Coronary artery (tissue), 2 donors: Measurements from ENCODE around the gene CECR2.

Experiments used
- DNase-seq: peaks from one replicate; pipeline ENCODE4 v3.0.0-alpha.2; 2017; ENCODE audit warnings: low spot score
- H3K27ac ChIP-seq, 2 donors: fragments of 200-600 bp; sonication (generic); one replicate each; pipeline ENCODE4 v1.5.1; 2016 to 2019
- H3K4me3 ChIP-seq: fragments of 200-600 bp; sonication (generic); 2 replicates; pipeline ENCODE4 v1.5.1; 2016; ENCODE audit warnings: mild to moderate bottlenecking, moderate library complexity
- CTCF ChIP-seq: fragments of 200-600 bp; sonication (generic); IDR thresholded peaks from one replicate; pipeline ENCODE4 v1.5.1; 2019; ENCODE audit warnings: antibody characterized with exemption

The CECR2 gene

DNA sequence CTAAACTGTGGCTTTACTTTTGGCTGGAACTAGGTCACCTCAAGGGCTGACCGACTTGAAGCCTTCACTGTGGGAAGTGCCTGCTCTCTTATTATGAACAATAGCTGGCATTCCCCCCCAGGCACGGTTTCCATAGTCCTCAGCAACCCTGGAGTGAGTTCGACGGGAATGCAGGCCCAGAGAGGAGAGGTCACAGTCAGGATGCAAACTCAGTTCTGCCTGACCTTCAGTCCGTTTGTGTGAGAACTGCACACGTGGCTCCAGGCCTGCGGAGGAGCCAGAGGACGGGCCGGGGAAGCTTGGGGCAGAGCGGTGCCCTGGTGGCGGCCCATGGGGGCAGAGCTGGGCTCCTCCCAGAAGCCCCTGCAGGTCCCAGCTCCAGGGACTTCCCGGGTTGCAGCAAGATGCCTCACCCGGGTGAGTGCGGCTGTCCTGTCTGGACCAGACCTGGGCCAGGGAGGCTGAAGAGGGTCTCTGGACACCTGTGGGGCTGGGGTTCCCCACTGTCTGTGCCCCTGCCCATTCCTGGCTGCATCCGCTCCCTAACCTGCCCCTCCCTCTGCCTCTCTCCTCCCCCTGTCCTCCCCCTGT, 211.3 kb downstream of the CECR2 start:
- TF ChIP-seq CTCF, result no peak
- Histone ChIP-seq H3K27ac (no peak overlapping the region), H3K4me3 (no peak overlapping the region)
- DNase-seq, result no peak

DNA sequence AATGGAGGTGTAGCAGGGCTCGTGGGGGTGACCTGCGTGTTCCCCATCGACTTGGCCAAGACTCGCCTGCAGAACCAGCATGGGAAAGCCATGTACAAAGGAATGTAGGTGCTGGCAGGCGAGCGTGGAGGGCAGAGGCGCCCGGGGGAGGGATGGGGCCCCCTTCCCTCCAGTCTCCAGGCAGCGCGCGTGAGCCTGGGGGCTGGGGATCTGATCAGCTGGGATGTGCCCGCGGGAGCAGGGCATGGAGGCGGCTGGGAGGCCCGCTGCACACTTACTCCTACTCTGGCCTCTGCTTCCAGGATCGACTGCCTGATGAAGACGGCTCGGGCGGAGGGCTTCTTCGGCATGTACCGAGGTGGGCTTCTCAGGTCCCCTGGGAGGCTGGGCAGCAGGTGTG, 211.8 kb downstream of the CECR2 start:
- Histone ChIP-seq H3K27ac (no peak overlapping the region), H3K4me3 (no peak overlapping the region)
- no peak for TF ChIP-seq CTCF
- DNase-seq, result no peak

- no peak for TF ChIP-seq CTCF
- no peak for DNase-seq
- H3K4me3 ChIP-seq, result no peak overlapping the region
- H3K27ac ChIP-seq, result no peak overlapping the region
These were observed 212.4 kb downstream of the CECR2 start for GRCh38 chr22:17581631-17582030.

DNA sequence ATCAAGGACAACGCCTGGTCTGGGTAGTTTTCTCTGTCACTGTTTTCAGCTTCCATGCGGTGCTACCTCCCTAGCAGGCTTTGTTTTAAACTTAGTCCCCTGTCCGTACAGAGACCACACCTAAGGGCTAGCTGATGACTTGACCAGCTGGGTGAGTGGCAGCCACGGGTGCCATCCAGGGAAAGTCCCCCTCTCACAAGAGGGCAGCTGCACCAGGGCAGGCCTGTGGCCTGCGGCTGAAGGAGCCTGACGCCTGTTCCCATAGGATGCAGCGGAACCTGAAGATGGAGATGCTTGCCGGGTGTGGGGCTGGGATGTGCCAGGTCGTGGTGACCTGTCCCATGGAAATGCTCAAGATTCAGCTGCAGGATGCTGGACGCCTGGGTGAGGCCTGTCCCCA, 213.9 kb downstream of the CECR2 start:
- no peak for TF ChIP-seq CTCF

DNA sequence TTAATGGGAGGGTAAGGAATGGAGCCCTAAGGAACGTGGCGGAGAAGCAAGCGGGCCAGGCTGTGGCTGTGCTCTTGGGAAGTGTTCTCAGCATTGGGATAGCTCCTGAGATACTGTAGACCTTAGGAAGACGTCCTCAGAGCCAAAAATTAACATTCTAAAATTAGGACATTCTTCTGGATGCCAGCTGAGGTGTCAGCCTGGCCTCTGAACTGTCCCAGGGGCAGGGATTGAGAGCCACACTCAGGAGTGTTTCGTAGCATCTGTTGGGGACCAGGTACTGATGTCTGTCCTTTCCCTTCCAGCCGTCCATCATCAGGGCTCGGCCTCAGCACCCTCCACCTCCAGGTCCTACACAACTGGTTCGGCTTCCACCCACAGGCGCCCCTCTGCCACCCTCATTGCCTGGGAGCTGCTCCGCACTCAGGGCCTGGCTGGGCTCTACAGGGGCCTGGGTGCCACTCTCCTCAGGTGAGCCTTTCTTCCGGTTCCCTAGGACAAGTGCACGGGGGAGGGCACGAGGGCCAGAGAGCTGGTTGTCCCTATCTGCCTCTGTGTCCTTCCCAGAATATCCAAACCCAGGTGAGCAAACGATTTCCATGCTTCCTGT, 217.7 kb downstream of the CECR2 start:
- DNase-seq, result no peak
- Histone ChIP-seq H3K27ac (no peak overlapping the region), H3K4me3 (no peak overlapping the region)
- TF ChIP-seq CTCF, result no peak

More for the DNA sequence above, 213.9 kb downstream of the CECR2 start:
- DNase-seq, result no peak
- no peak overlapping the region for H3K4me3 ChIP-seq
- no peak overlapping the region for H3K27ac ChIP-seq

- Histone ChIP-seq H3K27ac (no peak overlapping the region), H3K4me3 (no peak overlapping the region)
- no peak for DNase-seq
- no peak for TF ChIP-seq CTCF
These were observed 218.4 kb downstream of the CECR2 start for GRCh38 chr22:17587629-17588028.

DNA sequence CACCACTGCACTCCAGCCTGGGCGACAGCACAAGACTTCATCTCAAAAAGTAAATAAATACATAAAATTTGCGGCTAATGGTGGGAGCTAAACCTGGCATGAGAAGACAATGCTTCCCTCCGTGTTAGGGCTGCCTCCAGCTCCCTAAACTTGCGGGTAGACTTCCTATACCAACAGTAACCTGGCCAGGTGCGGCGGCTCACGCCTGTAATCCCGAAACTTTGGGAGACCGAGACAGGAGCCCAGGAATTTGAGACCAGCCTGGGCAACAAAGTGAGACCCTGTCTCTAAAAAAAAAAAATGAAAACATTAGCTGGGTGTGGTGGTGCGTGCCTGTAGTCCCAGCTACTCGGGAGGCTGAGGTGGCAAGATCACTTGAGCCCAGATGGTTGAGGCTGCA, 219.3 kb downstream of the CECR2 start:
- Histone ChIP-seq H3K4me3 (no peak overlapping the region), H3K27ac (no peak overlapping the region)
- DNase-seq, result no peak
- TF ChIP-seq CTCF, result no peak
